ENCODE results near the gene TAPBP.
A peak's percentile ranks its signal among the peaks of the same experiment; 100 is the strongest.

The TAPBP gene

GRCh38 chr6:33312361-33313104 lies 1.3 kb downstream of the TAPBP start:
- TF ChIP-seq POLR2A (IDR thresholded peaks at IDR 0.05; ENCODE audit: extremely low read depth, insufficient read length) = no peak
- no peak for TF ChIP-seq MYC (IDR thresholded peaks at IDR 0.05; ENCODE audit: low read depth, low read length)
- no peak for TF ChIP-seq CTCF (IDR thresholded peaks at IDR 0.05; ENCODE audit: low read depth, low read length)
- TF ChIP-seq MAX (IDR thresholded peaks at IDR 0.05; ENCODE audit: low read depth, low read length) = no peak
- peak overlapping the region; percentile 81 for H3K4me3 ChIP-seq (ENCODE audit: low read depth, low read length)
- DNase-seq (ENCODE audit: low read depth) = peak; percentile 64

- no peak for TF ChIP-seq MYC (IDR thresholded peaks at IDR 0.05; ENCODE audit: low read depth, low read length)
- no peak for TF ChIP-seq POLR2A (IDR thresholded peaks at IDR 0.05; ENCODE audit: extremely low read depth, insufficient read length)
- TF ChIP-seq CTCF (IDR thresholded peaks at IDR 0.05; ENCODE audit: low read depth, low read length) = no peak
- TF ChIP-seq MAX (IDR thresholded peaks at IDR 0.05; ENCODE audit: low read depth, low read length) = no peak
- no peak for DNase-seq (ENCODE audit: low read depth)
- no peak overlapping the region for H3K4me3 ChIP-seq (ENCODE audit: low read depth, low read length)
Measured at GRCh38 chr6:33306356-33306755, 7.5 kb downstream of the TAPBP start.

- no peak overlapping the region for H3K4me3 ChIP-seq (ENCODE audit: low read depth, low read length)
- no peak for TF ChIP-seq POLR2A (IDR thresholded peaks at IDR 0.05; ENCODE audit: extremely low read depth, insufficient read length)
- no peak for TF ChIP-seq CTCF (IDR thresholded peaks at IDR 0.05; ENCODE audit: low read depth, low read length)
- no peak for TF ChIP-seq MYC (IDR thresholded peaks at IDR 0.05; ENCODE audit: low read depth, low read length)
- TF ChIP-seq MAX (IDR thresholded peaks at IDR 0.05; ENCODE audit: low read depth, low read length) = no peak
- no peak for DNase-seq (ENCODE audit: low read depth)
Measured at GRCh38 chr6:33305052-33305451, 8.8 kb downstream of the TAPBP start.

GRCh38 chr6:33304216-33304615 lies 9.7 kb downstream of the TAPBP start:
- no peak for DNase-seq (ENCODE audit: low read depth)
- no peak overlapping the region for H3K4me3 ChIP-seq (ENCODE audit: low read depth, low read length)
- no peak for TF ChIP-seq MAX (IDR thresholded peaks at IDR 0.05; ENCODE audit: low read depth, low read length)
- no peak for TF ChIP-seq CTCF (IDR thresholded peaks at IDR 0.05; ENCODE audit: low read depth, low read length)
- no peak for TF ChIP-seq POLR2A (IDR thresholded peaks at IDR 0.05; ENCODE audit: extremely low read depth, insufficient read length)
- TF ChIP-seq MYC (IDR thresholded peaks at IDR 0.05; ENCODE audit: low read depth, low read length) = no peak

- DNase-seq (ENCODE audit: low read depth) = no peak
- no peak overlapping the region for H3K4me3 ChIP-seq (ENCODE audit: low read depth, low read length)
- no peak for TF ChIP-seq MYC (IDR thresholded peaks at IDR 0.05; ENCODE audit: low read depth, low read length)
- TF ChIP-seq MAX (IDR thresholded peaks at IDR 0.05; ENCODE audit: low read depth, low read length) = no peak
- TF ChIP-seq POLR2A (IDR thresholded peaks at IDR 0.05; ENCODE audit: extremely low read depth, insufficient read length) = no peak
- no peak for TF ChIP-seq CTCF (IDR thresholded peaks at IDR 0.05; ENCODE audit: low read depth, low read length)
Measured at GRCh38 chr6:33301877-33302276, 12.0 kb downstream of the TAPBP start.
